GM20431 (cell line): ENCODE measurements around the gene STIMATE.

ENCODE experiments used
- in situ Hi-C: fragments of 300-500 bp; cut with MseI, MboI; formaldehyde crosslinking; loops from one replicate; pipeline ENCODE4 v1.15.0; 2020; ENCODE audit warnings: low sequenced_read_pairs; ENCODE audit not compliant: unreplicated experiment

Gene STIMATE

DNA sequence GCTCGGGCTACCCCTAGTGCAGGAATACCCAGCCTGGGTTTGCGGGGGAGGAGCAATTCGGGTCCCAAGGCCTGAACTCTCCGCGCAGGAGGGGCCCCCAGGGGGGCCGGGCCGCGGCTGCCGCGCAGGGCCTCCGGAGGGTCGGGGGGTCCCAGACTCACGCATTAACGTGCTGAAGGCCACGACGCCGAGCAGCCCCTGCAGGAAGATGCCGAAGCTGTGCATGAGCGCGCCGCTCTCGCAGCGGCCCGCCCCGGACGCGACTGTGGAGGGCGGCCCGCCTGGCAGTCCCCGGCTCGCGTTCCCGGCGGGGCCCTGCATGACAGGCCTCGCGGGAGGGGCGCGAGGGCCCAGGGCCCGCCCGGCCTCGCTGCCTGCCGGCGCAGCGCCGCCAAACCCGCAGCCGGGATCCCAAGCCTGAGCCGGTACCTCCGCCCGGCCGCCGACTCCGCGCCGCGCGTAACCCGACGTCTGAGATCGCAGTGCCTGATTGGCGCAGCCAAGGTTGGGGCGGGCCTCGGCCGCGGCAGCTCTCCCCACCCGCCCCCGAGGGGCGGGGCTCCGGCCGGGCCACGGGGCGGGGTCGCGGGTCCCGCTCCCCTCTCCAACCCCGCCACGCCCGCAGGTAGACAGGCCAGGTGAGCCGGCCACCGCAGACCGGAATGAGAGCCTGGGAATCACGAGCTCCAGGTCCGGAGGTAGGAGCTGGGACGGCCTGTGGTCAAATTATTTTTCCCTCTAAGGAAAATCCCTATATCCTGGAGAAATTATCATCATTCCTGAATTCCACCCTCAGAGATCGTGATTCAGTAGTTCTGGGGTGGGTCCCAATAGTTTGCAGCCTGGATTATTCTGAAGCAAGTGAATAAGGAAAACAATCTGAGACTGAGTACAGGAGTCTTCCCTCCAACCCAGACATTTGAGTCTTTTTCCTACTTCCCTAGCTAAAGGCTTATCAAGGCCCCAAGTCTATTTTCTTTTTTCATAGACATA, at the start of gene STIMATE:
Gene STIMATE (minus strand): TSS at position 419 of the 993 bp plus-strand sequence. CDS start 98 bp downstream, at position 321.
- in situ Hi-C loops: no loop called here

GRCh38 chr3:52939600-52939999, 42.3 kb upstream of the STIMATE start:
- in situ Hi-C loops: no loop called here

DNA sequence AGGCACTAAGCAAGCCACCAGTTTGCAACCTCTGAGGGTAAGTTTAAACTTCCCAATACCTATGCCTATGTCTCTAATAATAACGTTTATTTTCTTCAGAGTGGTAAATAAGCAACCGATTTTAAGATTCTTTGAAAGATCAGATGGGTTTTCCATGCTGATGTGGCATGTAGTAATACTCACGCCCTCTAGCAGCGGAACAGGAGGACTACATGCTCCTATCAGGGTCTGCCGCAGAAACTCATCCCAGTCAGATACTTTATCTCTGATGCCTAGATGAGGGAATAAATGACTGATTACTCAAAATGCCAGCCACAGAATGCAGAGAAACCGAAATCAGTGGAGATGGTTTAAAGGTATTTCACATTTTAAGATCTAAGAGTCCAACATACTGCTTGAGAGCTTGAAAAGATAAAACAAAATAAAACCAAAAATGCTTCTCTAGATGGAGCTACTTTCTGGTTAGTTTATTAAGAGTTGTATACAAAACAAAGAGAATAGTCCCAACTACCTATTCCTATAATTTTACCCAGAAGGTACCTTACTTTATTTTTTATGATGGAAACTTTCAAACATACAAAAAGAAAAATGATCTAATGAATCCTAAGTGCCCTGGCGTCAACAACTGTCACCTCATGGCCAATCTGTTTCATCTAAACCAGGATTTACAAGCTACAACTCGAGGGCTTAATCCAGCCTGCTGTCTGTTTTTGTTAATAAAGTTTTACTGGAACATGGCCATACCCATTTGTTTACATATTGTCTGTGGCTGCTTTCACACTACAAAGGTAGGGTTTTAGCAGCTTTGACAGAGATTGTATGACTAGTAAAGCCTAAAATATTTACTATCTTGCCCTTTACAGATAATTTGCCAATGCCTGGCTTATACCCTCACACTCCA, 37.5 kb upstream of the STIMATE start:
- in situ Hi-C loops: no loop called here

GRCh38 chr3:52931889-52932288, 34.5 kb upstream of the STIMATE start:
- in situ Hi-C loops: no loop called here

GRCh38 chr3:52931328-52931727, 34.0 kb upstream of the STIMATE start:
- in situ Hi-C loops: no loop called here

- in situ Hi-C loops: no loop called here
These were observed 33.4 kb upstream of the STIMATE start for GRCh38 chr3:52930748-52931147.

- in situ Hi-C loops: no loop called here
These were observed 29.2 kb upstream of the STIMATE start for GRCh38 chr3:52926554-52926953.

- in situ Hi-C loops: no loop called here
These were observed 28.3 kb upstream of the STIMATE start for GRCh38 chr3:52925405-52926313.

DNA sequence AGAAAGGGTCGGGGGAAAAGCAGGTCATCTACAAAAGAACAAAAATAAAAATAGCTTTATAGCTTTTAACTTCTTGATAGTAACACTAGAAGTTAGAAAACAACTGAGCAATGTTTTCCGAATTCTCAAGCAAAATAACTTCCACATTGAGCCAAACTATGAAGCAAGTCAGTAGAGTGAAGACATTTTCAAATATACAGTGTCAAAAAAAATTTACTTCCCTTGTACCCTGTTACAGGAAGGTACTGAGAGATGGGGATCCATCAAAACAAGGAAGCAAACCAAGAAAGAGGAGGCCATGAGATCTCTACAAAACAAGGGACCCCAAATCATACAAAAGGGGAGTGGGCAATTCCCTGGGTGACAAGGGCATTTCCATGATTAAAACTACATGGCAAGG, 26.6 kb upstream of the STIMATE start:
- in situ Hi-C loops: no loop called here

- in situ Hi-C loops: no loop called here
These were observed 23.5 kb upstream of the STIMATE start for GRCh38 chr3:52920841-52921240.

DNA sequence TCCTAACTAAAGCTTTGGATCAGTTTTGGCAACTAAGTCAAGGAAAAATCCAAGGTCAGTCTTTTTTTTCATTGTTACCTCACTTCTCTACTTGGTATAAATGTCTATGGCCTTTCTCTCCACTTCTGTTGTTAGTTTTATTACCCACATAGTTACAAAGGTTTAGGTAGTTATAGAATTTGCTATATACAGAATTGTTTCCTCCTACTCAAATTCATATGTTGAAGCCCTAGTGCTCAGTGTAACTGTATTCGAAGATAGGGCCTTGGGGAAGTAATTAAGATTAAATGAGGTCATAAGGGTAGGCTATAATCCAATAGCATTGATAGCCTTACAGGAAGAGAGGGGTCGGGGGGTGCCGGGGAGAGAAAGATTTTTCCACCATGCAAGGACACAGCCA, 19.7 kb upstream of the STIMATE start:
- in situ Hi-C loops: no loop called here

DNA sequence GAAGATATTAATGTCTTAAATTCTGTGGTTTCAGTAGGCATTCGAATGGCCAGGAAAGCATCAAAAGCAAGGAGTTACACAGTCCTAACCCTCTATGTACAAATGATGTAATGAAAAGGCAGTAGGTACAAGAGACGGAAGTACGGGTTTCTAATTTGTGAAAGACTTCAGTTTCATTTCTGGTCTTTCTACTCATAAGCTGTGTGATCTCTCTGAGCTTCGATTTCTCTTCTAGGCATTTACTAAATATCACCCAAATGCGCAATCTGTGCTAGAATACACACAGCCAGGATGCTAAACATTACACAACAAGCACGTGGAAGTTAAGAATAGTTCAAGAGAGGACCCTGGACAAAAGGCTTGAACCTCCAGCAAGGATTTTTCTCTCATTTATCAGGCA, 17.9 kb upstream of the STIMATE start:
- in situ Hi-C loops: no loop called here

- in situ Hi-C loops: no loop called here
These were observed 15.8 kb upstream of the STIMATE start for GRCh38 chr3:52912885-52913731.

DNA sequence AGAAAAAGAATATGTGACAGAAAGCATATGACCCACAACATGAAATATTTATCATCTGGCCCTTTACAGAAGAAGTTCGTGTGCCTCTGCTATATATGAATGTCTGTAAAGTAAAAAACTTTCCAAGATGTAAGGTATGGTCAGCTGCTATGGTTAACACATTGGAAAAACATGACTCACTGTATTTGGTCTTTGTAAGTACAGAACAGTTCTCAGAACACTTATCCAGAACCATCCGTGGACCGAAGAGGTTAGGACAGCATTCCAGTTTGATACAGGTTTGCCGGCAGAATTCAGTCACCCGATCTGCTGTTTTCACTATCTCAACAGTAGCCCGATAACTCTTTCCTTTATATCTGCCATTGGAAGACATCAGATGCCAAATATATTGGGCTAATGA, 13.5 kb upstream of the STIMATE start:
- in situ Hi-C loops: no loop called here

DNA sequence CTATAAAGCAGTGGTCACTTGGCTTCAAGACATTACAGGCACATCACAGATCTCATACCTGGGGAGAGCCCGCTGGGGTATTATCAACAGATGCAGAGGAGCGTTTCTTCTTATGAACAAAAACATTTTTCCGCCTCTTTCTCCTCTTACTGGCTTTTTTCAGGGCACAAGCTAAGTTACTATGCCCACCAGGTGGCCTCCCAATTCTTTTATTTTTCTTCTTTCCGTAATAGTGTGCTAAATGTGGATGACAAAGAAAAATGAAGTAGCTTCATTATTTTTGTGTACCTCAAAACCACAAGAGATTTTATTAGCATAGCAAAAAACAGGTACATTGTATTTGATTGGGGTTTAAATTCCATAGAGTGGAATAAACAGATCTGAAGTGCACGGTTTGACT, 10.1 kb upstream of the STIMATE start:
- in situ Hi-C loops: no loop called here

GRCh38 chr3:52904552-52904951, 7.2 kb upstream of the STIMATE start:
- in situ Hi-C loops: no loop called here

- in situ Hi-C loops: no loop called here
These were observed 6.7 kb upstream of the STIMATE start for GRCh38 chr3:52904000-52904399.

GRCh38 chr3:52896613-52897012, 735 bp downstream of the STIMATE start:
- in situ Hi-C loops: no loop called here

DNA sequence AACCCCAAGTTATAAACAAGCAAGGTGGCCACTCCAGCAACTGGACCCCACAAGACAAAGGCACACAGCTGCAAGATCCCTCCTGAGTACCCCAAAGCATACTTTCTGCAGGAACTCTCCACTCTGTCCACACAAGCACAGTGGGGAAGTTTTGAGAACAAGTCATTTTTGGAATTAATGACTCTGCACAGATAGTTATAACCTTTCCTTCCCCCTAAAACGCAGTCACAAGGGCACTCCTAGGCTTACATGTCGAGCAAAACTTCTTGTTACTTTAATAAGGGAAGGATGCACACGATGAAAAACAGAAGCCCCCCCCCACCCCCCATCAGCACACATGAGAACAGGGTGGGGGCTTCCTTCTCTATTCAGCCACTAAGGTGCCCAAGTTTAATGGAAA, 1.2 kb downstream of the STIMATE start:
- in situ Hi-C loops: no loop called here
